Limb (tissue), 2 donors: ENCODE measurements around the gene C17orf75.

Experiments
- DNase-seq, 2 donors: peaks; one replicate each; pipeline ENCODE4 v3.0.0-alpha.2; 2016; ENCODE audit errors: extremely low spot score in 2 of 2

The C17orf75 gene

DNA sequence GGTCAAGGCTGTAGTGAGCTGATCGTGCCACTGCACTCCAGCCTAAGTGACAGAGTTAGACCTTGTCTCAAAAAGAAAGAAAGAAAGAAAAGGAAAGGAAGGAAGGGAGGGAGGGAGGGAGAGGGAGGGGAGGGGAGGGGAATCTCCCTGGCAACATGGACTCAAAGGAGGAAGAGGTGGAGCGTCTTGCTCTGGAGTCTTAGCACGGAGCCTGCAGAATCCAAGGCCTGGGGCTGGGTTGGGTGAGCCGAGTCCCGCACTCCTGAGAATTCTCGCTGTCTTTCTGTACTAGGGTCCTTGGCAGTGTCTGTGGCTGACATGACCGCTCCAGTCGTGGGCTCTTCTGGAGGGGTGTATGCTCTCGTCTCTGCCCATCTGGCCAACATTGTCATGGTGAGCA lies 36.9 kb downstream of the C17orf75 start:
- no peak for DNase-seq

DNA sequence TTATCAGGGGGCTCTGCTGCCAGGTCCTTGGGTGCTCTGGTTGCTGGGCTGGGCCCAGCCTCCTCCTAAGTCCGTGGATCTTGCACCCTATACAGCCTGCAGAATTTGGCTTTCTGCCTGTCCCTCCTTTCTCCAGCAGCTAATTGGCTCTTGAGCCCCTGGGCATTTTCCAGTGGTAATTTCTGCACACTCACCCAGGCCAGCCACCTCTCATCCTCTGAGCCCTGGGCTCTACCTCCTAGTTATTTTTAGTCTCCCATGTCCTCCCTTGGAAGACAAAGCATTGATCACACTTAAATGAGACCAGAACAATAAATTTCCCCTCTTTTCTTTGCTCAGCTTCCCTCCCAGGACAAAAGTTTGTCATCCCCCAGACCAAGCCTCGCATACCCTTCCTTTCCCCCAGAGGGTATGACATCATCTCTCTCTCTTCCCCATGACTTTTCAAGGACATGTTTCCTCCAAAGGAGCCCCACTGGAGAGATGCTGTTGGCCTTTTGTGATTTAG lies 38.1 kb downstream of the C17orf75 start:
- DNase-seq, result no peak

DNA sequence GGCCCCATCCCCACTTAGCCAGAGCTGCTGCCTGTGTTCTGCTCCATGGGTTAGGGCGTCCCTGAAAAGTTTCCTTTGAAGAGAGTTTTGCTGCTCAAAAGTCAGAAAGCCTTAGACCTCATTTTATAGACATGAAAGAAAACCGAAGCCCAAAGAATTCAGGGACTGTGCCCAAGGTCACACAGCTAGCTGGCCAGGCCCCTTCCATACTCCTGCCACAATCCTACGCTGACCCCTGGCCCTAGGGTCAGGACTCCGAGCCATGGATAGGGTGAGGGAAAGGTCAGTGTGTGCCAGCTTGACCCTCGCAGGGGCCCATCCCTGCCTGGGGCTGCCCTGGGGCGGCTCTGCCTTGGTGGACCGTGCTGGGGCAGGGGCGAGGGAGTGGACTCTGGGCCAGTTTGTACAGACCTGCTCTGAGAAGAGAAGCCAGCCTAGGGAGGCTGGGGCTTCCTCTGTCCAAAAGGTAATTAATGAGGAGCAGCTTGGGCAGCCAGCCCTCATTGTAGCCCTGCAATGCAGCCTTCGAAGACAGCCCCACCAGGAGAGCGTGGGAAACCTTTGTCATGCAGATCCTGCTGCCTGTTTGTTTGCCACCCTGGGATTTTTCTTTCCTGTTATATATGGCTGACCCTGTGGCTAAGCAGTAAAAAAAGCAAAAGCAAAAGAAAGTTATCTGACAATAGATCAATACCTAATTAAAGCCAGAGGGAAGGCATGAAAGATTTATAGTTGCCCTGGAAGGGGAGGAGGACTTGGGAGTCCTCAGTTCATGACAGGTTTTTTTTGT lies 38.9 kb downstream of the C17orf75 start:
- no peak for DNase-seq

DNA sequence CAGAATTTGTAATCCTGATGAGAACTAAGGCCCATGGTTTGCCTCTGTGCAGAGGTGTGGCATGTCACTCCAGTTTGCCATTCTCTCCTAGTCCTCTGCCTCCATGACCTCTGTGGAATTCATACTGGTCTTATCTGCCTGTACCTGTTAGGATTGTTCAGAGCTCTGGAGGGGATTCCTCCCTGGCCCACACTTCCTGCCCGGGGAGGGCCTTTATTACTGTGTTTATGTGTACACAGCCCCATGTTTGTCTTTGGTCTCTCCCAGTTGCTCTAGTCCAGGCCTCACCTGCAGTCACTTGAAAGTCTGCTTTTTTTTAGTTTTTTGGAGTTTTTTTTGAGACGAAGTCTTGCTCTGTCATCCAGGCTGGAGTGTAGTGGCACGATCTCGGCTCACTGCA lies 39.9 kb downstream of the C17orf75 start:
- DNase-seq, result no peak

DNA sequence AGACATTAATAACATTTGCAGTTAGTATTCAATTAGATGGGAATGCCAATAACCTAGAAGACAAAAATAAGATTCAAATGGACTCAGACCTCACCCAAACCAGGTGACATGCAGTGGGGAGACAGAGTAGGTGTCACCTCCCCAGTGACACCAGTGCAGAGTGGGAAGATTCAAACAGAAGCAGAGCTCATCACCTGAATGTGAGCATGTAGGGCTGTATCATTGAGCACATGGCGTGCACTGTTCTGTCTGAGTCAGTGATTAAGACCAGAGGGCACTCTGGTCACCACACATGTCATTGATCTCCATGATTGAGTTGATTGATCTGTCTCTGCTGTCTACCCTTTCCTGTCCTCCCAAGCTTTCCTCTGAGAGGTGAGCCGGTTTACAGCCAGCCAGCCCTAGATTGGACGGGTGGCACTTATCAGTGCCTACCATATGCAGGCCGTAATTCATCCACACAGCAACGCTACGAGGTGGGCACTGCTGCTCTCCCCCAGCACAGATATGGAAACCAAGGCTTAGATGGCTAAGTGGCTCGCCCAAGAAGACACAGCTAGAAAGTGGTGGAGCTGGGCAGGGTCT lies 42.3 kb downstream of the C17orf75 start:
- no peak for DNase-seq

DNA sequence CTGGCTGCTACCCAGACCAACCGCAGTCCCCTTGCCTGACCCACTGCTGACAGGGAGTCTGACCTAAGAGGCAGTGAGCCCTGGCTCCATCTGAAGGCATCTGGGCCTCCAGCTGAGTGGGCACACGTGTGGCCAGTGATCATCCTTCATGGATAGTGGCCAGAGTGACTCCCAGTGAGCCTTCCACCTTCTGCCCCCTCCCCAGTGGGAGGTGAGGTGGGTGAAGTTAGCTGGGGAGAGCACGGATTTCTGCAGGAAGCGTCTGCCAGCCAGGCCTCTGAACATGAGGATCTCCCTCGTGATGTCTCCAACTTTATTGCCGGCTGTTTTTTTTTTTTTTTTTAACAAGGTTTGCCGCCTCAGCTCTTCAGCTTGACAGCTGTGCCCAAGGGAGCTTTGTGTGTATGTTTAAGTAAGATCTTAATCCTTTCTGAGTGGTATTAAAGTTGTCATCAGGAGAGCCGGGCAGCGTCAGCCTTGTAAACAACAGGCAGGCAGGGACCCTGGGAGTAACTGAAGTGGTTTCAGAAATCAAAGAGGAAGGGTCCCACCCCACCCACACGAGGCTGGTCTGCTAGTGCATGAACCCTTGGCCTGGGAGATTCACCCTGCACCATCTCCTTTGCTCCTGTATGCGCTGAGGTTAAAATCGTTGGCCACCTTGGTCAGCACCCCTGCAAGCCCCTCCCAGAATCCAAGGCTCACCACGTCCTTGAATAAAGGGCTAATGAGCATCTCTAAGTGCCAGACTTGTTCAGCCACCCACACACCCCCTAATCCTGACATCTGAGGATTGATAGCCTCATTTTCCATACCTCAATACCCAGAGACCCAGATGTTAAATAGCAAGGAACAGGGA lies 43.0 kb downstream of the C17orf75 start:
- DNase-seq, result no peak

DNA sequence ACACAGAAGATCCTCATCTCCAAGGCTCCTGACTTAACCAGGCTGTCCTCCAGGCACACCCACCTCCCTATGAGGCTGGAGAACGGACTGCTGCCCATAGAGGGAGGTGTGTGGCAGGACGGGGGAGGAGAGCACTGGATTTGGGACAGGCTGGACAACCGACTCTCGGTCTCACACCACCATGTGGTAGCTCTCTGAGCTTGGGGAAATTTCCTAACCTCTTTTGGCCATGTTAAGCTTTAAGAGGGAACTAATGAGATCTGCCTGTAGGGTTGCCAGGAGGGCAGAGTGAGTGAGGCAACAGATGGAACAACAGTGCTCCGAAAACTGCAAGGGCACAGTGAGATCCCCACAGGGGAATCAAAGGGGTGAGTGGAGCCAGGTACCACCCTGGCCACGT lies 43.7 kb downstream of the C17orf75 start:
- no peak for DNase-seq

DNA sequence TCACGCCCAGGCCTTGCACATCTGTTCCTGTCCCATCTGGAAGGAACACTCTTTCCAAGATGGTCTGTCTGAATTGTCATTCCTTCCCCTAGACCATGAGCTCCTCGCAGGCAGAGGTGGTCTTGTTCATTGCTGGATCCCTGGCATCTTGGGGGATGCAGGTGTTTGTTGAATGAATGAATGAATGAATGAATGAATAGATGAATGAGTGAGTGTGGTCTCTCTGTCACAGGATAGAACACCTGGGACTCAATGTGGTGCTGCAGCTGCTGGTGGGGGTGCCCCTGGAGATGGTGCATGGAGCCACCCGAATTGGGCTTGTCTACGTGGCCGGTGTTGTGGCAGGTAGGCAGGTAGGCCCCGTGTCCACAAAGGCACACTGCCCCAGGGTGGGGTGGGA lies 44.1 kb downstream of the C17orf75 start:
- DNase-seq, result no peak

DNA sequence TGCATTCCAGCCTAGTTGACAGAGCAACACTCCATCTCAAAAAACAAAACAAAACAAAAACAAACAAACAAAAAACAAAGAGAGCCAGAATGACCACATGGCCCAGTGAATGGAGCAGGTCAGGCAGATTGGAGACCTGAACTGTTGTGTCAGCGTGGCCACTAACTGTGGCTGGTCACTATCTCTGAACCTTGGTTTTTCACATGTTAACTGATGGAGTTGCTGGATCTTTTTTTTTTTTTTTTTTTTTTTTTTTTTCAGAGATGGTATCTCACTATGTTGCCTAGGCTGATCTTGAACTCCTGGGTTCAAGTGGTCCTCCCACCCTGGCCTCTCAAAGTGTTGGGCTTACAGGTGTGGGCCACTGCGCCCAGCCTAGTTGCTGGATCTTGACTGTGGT lies 44.5 kb downstream of the C17orf75 start:
- DNase-seq, result no peak

DNA sequence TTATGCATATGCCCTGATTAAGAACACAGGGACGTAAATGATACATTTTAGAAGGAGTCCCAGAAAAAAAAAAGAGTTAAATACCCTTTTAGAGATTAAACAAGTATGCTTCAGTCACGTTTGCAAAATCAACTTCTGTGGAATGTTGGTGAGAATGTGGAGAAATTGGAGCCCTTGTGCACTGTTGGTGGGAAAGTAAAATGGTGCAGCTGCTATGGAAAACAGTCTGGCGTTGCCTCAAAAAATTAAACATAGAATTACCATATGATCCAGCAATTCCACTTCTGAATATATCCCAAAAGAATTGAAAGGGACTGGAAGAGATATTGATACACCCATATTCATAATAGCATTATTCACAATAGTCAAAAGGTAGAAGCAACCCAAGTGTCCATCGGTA lies 49.9 kb downstream of the C17orf75 start:
- no peak for DNase-seq

DNA sequence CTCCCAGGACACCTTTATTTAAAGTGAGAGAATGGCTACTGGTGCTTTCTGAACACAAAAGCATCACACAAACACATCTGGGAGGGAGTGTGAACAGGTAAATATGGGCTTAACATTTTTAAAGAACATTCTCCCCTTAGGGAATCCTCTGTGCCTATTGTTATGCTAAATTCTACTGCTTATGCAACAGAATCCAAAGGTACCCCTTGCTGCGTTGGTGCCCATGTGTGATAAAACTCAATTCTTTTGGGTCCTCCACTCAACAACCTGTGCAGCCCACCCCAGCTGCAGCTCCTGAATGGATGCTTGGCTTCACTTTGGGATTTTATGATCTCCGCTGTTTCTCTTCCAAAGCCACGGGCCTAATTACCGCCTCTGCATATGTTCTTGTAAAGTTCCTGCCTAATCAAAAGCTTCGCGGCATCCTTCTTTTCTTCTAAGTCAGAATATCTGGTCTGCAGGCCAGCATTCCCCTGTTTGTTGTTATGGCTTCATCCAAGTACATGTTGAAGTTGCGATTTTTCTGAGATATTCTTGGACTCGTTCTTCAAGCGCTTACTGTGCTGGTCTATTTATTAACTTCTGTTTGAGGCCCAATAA lies 52.4 kb downstream of the C17orf75 start:
- DNase-seq, result no peak

DNA sequence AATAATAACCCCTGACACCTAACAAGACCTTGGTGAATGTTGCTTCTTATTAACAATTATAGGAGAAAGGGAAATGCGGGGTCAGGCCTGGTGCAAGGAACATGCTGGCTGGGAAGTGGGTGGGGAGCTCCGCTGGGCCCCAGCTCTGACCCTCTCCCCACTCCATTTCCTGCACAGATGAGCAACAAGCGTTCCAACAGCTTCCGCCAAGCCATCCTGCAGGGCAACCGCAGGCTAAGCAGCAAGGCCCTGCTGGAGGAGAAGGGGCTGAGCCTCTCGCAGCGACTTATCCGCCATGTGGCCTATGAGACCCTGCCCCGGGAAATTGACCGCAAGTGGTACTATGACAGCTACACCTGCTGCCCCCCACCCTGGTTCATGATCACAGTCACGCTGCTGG lies 53.4 kb downstream of the C17orf75 start:
- no peak for DNase-seq

DNA sequence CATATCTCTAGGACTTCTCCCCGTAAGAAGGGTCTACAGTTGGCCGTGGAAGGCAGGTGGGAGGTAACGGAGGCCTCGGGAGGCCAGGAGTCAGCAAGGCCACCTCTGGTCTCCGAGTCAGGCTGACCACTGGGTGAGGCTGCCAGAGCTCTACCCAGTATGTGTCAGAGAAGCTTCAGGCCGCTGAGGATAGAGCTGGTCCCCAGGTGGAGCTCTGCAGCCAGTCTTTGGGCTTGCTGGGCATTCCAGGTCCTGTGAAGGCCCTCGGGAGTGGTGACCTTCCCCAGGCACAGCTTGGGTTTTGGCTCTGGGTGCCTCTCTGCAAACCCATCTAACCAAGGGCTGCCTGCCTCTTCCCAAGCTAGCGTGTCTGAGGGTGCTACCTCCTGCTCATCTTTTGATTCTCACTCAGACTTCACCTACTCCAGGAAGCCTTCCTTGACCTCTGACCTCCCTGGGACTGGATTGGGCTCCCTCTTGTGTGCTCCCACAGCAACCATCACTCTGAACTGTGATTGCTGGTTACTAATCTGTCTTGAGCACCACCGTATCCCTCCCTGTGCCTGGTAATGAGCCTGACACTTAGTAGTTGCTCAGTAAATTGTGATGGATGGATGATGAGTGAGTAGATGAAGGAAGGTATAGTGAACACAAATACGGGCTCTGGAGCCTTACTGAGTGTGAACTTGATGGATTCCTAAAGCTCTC lies 54.0 kb downstream of the C17orf75 start:
- DNase-seq, result no peak

DNA sequence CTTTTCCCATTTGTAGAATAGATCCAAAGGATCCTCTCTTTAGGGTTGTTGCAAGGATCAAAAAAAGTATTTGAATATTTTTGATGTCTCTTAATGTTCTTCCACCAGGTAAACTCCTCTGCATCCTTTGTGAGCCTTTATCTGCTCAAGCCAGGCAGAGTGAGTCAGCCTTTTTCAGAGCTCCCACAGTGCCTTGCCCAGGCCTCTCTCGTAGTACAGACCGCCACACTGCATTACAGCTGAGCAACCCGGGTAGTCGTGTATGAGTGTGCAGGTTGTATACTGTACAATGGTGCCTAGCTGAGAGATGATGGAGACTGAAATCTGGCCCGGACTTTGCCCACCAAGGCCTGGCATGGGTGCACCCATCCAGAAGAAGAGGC lies 55.5 kb downstream of the C17orf75 start:
- no peak for DNase-seq

DNA sequence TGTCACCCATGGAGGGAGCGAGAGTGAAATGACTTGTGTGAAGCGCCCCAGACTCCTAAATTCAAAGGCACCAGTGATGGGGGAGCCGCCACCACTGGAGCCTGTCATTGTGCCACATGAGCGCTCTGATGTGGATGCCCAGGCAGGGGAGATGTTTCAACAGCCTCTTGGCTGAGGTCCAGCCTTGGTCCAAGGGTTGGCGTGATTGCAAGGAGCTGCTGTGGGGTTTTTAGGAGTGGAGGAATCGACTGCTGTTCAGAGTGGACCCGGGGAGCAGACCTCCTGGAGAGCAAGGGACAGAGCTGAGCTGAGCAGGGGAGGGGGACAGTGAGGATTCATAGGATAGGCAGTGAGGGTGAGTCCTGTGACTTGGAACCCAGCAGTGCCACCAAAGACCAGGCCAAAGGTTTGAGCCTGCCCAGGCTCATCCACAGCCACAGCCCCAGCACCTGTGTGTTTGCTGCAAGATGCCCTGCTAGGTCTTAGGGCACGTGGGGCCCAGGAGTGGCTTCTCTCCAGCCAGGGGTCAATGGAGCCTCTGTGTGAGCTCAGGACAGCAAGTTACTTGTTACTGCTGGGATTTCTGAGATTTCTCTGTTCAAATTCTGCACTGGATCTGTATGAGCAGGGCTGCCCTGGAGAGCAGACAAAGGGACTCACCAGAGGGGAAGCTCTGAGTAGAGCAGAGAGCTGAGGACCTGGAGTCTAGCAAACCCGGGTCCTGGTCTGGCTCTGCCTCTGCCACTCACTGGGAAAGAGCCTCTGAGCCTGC lies 56.0 kb downstream of the C17orf75 start:
- no peak for DNase-seq

DNA sequence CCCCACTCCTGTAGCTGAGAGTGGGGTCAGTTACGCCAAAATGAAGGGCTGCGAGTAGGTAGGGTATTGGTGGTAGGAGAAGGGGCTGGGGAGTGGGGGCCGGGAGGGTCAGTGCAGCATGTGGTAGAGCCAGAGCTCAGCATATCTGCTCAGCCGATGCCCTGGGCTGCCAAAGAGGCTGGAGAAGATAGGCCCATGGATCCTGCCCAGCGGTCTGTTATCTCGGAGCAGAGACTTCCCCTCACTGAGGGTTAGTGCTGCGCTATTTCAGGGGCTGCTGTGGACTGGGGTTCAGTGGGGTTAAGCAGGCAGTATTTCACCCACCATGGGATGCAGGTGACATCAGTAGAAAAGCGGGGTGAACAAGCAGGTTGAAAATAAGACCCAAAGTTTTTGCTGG lies 56.7 kb downstream of the C17orf75 start:
- no peak for DNase-seq

DNA sequence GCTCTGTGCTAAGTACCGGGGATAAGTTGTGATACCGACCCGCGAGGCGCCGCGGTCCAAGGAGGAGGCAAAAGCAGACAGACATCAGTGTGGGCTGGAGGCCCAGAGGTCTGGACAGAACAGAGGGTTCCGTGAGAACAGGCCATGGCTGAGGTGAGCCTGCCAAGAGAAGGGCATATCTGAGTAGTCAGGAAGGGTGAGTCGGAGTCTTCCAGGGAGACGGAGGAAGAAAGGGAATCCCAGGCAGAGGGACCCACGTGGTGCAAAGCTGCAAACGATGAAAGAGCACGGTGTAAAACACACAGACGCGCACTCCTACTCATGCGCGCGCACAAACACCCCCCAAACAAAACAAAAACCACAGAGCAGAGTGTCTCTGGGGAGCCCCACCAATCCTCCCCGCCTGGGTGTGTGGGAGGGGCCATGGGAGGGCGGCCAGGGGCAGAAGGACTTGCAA lies 58.2 kb downstream of the C17orf75 start:
- no peak for DNase-seq

DNA sequence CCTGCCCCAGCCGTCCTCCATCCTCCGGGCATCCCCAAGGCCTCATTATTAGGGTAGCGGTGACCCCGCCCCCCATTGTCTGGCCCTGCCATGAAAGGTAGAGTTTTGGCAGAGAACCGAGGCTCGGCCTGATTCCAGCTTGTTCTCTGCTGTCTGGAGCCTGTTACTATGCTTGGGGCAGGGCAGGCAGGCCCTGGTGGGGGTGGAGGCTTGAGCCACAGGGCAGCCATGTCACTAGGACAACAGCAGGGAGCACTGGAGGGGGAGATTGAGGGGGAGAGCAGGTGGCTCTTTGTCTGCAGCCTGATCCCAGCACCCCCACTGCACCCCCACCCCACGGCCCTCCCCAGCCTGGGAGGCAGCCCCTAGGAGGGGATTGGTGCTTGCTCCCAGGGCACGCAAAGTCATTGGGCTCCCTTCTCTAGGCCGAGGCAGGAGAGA lies 60.9 kb downstream of the C17orf75 start:
- DNase-seq, result peak in 1 of 2 donors; percentile 71

DNA sequence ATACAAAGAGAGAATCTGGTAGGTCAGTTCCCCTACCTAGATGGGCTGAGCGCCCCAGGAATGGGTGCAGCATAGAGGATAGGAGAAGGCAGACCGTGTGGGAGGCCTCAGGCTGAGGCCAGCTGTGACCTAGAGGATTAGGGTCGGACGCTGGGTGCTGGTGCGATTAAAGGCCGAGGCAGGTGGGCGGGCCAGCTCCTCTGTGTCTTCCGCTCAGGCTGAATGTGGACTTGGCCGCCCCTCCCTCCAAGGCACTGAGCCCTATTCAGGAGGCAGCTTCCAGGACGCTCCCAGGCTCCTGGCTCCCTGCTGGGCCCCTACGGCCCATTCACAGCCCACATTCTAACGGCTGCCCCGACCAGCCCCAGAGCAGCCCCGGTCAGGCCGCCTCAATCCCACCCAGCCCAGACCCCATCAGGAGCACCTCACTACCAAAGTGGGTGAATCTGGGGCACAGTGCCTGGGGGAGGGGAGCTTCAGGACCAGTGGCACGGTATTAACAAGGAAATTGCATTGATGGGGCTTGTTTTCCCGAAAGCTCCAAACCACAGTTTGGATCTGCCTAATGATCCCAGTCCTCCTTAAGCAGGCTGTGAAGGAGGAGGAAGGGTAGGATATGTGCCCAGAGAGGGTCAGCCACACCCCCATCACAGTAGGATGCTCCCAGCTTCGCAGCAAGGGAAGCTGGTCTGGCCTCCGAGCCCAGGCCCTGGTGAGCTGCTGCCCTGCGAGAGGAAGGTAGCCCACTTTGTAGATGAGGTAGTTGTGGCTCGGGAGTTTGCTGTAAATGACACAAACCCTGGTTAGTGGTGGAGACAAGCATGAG lies 61.9 kb downstream of the C17orf75 start:
- no peak for DNase-seq
